Globus pallidus (tissue), 1 donor: ENCODE measurements around the gene TUBA4B.
"Not testable (repeated sequence)": the region's sequence is repeated elsewhere in the genome, so short reads cannot be mapped to it uniquely, and the experiment has no call there.

Experiments used
- DNase-seq: peaks from one replicate; pipeline ENCODE4 v3.0.0-alpha.2; 2015; ENCODE audit warnings: low spot score

Gene TUBA4B

DNA sequence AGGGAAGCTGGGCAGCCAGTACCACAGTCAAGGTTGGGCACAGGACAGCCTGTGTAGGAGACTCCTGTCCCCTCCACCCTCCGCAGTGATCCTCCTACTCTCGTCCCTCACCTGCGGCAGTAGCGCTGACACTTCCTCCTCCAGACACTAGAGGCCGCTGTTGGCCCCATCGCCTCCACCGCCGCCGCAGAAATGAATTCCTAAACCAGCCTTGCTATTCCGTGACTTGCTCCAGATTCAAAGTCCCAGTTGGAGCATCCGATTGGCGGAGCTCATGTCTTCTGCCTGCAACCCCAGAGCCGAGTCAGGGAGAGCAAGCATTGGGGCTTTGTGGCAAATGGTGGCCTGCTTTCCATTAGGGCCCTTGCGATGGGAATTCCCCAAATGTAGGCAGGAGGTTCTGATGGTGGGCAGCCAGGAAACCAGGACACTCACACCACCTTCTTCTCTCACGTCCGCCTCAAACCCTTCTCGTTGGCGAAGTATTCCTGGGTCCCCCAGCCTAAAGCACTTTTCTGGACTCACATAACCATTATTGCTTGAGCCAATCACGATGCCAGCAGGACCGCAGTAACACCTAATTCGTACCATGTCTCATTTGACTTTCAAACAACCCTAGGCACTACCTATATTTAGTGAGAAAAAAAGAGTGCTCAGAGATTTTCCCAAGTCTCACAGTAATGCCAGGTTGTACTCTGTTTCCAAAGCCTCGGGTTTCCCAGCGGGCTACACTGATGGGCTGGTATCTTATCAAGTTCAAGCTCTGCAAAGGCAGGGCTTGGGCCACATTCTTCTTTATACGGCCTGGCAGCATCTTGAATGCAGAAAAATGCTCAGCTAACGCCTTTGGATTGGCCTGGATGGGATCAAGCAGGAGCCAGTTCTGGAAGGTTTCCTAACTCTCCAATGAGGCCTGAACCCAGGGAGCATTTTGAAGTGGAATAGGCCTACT lies 24.9 kb downstream of the TUBA4B start:
- peak; percentile 83 for DNase-seq

DNA sequence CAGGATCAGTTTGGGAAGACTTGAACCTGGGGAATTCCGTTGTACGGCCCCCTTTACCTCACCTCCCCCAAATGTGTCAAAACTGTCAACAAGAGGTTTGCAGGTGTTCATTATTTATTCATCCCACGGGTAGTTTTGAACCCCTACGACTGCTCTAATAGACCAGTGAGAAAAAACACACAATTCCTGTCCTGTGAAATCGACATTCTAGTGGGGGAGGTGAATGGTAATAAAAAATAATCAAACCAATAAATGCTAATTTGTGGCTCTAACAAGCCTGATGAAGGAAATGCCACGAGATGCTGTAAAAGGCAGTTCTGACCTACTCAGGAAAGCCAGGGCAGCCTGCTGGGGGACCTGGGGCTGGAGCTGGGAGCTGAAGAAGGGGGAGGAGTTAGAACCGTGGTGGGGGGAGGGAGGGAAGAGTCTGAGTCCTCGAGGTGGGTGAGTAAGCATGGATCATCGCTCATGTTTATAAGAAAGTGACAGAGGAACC lies 25.7 kb downstream of the TUBA4B start:
- DNase-seq = no peak

GRCh38 chr2:219279151-219279915 lies 26.3 kb downstream of the TUBA4B start, which contains the start of gene DNAJB2:
DNAJB2 (plus strand) TSS chr2:219279366; CDS start chr2:219279834, 468 bp downstream.
- DNase-seq = peak; percentile 99

DNA sequence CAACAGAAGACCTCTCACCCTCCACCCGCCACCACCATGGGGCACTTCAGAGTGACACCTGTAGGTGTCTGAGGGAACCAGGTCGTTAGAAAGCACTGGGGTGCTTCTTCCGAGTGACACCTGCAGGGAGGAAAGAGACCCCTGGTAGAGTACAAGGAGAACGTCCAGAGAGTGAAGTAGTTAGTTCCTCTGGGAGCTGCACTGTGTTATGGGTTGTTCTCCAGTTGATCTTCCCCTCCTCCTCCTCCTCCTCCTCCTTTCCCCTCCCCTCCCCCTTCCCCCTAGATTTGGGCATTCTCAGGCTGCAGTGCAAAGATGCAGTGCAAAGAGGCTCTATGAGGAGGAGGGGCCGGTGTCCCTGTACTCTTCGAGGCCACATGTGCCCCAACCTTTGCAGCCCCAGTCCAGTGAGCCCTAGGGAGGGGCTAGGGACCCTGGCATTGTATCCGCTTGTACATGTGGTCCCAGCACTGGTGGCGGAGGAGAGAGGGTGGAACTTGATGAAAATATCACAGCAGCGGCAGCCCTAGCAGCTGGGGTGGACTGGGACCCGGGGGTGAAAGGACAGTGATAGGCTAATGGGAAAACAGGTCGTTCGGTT lies 27.0 kb downstream of the TUBA4B start:
- no peak for DNase-seq

GRCh38 chr2:219280651-219281050 lies 27.6 kb downstream of the TUBA4B start:
- DNase-seq = no peak

DNA sequence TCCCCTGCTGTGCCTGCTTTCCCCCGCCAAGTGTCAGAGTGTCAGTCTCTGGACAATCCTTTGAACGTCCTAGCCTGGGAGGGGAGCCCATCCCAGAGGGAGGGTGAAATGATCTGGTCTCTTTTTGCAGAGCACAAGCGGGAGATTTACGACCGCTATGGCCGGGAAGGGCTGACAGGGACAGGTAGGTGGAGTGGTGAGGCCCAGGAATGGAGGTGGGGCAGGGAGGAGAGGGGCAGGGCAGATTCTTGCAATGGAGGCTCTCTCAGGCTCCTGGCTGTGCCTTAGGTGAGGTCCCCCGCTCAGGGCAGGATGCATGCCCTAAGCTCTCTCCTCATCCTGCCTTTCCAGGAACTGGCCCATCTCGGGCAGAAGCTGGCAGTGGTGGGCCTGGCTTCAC lies 28.5 kb downstream of the TUBA4B start:
- no peak for DNase-seq

GRCh38 chr2:219282375-219282774 lies 29.3 kb downstream of the TUBA4B start:
- peak; percentile 91 for DNase-seq

GRCh38 chr2:219282943-219283581 lies 30.0 kb downstream of the TUBA4B start:
- DNase-seq = no peak

GRCh38 chr2:219284501-219285372 lies 31.7 kb downstream of the TUBA4B start:
- DNase-seq = no peak

GRCh38 chr2:219285373-219285735 lies 32.3 kb downstream of the TUBA4B start:
- no peak for DNase-seq

- peak; percentile 78 for DNase-seq
These were observed 32.9 kb downstream of the TUBA4B start for GRCh38 chr2:219285894-219286425.

- DNase-seq = peak; percentile 78
These were observed 33.5 kb downstream of the TUBA4B start for GRCh38 chr2:219286436-219287115.

DNA sequence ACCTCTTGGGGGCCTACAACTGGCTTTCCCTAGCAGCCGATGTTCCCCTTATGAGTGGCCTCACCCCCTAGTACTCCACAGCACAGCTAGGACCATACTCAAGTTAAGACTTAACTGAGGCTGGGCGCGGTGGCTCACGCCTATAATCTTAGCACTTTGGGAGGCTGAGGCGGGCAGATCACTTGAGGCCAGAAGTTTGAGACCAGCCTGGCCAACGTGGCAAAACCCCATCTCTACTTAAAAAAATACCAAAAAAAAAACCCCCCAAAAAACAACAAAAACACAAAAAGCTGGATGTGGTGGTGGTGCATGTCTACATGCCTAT lies 34.0 kb downstream of the TUBA4B start:
- DNase-seq = not testable (repeated sequence)

GRCh38 chr2:219287580-219288265 lies 34.7 kb downstream of the TUBA4B start:
- no peak for DNase-seq

GRCh38 chr2:219289195-219289536 lies 36.1 kb downstream of the TUBA4B start:
- DNase-seq = no peak

GRCh38 chr2:219289537-219290361 lies 36.7 kb downstream of the TUBA4B start:
- peak; percentile 94 for DNase-seq

DNA sequence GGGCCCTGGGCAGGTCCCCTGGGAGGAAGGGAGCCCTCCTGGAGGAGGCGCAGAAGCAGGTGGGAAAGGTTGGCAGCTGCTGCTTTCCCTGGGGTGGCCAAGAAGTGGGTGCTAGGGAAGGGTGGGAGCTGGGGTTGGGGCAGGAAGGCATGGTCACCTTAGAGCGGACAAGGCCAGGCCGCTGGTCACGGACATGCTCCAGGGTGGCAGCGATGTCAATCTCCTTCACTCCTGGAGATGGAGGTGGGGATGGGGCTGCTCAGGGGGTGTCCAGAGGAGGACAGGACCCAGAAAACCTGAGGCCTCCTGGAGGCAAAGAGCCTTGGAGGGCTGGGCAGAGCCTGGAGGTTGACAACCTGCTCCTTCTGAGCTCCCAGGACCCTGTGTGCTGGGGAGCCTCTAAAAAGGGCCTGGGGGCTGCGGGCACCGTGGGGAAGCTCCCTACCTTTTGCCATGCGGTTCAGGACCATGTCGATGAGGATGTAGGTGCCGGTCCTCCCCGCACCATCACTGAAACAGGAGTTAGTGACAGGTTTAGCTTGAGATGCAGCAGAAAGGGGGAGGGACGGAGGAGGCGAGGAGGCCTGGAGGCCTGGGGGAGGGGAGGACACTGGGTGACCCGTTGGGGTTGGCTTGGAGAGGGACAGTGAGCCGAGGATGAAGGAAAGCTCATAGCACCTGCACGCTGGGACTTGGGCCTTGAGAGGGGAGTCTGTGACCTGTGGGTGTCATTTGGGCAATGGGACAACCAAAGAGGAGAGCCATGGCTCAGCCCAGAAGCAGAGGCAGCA lies 37.5 kb downstream of the TUBA4B start:
- no peak for DNase-seq

DNA sequence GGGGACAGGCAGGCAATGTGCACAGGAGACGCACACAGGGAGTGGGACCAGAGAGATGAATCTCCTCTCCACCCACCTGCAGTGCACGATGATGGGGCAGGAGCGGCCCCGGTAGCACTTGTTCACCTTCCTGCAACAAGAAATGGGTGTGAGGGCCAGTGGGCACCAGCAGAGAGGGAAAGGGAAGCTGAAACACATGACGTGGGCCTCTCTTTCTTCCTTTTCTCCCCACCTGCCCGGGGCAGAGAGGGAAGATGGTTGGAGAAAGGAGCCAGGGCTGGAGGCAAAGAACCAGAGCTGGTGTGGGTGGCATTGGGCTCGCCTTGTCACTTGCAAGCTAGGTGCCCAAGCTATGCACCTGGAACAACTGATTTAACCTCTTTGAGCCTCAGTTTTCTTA lies 38.4 kb downstream of the TUBA4B start:
- no peak for DNase-seq
